Measurements from ENCODE around the gene MAP7D3.

The MAP7D3 gene

DNA sequence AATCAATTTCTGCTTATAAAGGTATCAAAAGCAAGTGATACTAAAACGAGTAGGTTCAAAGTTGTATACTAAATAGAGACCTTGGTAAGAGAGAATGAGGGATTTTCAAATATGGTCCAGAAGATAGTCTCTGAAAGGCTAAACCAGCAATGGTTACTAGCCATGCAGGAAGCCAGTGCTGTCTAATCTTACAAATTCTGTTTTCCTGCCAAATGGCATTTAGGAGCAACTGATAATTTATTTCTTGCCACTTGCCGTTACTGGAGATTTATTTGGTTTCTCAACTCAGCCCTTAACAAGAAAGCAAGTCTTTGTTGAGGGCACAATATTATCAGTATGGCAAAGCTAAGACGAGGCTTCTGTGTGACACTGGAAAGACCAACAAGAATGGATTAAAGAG is 47.2 kb downstream of the MAP7D3 start:
- no peak for DNase-seq

DNA sequence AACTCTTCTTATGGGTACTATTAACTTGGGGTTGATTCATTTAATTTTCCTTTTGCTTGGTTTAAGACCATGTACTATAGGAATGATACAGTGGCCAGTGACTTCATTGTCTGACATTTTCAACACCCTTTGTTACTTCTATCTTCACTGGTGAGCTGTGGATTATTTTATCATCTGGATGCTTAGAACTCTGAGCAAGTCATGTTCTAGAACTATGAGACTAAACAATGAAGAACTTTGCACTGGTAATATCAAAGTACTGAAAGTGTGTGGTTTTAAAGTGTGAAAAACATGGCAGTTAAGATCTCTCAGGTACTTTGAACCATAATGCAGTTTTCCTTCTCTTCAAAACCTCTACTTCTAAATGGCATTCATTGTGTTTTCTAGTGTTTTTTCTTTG is 47.8 kb downstream of the MAP7D3 start:
- no peak for DNase-seq

DNA sequence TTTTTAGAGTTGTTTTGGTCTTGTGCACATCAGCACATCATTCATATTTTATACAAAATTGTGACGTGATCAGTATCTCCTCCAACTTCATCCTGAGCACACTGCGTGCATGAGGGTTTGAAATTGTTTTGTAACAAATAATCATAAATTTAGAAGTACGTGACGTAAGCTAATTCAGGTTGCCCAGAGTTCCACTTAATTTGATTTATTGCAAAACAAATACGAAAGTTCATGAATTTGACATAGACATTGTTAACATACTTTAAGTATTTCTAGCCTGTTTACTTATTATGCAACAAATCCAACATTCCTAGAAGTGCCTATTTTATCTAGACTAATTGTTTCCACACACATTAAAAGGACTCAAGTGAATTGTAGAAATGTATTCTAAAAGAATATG is 48.3 kb downstream of the MAP7D3 start:
- DNase-seq, result no peak

DNA sequence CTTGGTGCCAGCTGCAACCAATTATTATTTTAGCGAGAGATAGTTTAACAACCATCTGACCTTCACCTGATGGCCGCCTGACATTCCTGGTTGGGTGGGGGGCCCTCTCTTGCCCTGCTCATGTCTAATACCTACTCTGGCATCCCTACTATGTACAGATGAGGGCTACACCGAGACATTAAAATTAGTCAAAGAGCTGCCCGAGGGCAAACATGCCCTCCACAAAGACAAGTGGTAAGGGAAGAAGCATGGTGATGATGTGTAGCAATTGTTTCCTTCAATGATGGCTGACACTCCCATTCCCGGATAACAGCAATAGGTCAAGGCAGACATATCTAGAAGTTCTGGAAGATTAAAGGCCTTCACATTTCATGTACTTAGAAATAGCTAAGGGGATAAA is 49.6 kb downstream of the MAP7D3 start:
- no peak for DNase-seq

DNA sequence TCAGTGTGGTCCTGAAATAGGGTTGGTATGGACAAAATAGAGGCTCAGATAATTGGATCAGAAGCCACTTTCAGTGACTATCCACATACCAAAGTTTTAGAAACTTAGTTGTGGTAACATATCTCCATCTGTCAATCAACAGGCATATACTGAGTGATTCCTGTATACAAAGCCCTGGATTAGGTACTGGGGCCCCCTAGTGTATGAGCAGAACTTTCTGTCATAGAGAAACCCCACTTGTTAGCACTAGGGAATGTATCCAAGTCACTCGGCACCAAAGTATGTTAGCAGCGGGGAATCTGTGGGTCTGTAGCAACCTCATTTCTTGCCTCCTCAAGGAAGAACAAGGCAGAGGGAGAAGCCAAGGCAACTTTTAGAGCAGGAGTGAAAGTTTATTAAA is 50.7 kb downstream of the MAP7D3 start:
- DNase-seq, result no peak

DNA sequence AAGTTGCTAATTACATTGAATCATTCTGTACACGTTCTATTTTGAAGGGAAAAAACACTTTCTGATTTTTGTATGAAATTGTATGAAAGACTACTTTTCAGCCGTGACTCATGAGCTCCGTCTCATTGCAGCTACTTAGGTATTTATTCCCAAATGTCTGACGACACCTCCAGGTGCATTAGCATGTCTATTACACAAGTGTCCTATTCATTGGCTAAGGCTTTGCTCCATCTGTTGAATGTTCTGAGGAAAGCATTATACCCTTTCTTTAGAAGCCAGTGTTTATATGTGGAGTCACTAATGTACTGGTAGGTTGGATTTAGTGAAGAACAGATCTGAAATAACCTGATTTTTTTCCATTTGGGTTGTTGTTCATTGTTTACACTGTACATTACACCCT is 51.8 kb downstream of the MAP7D3 start:
- no peak for DNase-seq

DNA sequence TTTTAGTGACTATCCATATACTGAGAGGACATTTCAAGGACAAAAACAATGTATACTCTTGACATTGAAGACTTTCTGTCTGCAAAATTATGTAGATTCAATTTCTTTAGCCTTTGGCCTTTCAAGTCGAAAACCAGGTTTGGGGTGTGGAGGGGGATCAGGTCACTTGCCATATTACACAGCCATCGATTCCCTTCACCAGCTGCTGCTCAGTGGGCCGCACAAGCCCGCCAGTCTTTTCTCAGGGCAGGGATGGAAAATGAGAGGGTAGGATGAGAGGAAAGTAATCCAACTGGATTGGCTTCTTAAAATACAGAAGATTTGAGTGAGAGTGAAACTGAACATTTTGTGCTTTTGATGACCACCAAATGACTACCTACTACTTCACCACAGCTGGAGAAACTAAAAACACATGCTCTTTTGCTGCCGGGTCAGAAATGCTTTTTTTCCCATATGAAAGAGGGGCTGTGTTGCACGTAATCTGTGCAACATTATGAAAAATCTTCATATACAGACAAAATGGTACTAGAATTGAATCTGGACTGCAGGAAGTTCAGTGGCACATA is 52.4 kb downstream of the MAP7D3 start:
- no peak for DNase-seq

DNA sequence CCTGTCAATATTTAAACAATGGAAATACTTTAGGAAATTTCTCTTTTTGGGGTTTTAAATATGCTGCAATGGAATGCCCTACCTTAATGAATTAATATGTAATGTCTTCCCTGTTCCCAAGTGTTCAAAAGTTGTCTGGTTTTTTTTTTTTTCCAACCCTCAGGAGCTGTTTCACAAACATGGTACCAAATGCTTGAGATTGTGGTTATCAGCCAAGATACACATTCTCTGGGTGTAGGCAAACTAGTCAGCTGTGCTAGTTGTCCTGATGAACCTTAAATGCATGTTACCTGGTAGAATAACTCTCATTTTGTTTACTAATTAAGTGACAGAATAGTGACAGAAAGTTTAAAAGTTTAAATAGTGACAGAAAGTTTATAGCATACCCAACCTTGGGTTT is 53.2 kb downstream of the MAP7D3 start:
- no peak for DNase-seq

DNA sequence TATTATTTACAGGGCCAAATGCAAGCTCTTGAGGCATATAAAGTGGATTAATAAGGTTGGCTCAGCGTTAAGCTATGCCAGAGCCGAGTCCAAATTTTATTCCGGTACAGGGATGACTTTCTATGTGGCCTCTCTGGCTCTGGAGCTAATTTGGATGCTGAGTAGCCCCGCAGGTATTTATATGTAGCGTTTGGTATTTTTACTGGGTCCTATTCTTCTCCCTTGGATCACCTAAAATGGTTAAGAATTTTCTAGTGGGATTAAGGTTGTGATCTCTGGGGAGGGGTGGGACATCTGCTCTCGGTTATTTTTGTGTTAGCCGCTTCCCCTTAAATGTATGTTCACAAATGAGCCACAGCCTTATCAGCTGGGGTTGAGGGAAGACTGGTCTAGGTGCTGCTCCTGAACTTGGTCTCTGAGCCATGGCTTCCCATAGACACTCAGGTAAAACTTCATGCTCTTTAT is 54.5 kb downstream of the MAP7D3 start:
- DNase-seq, result no peak

DNA sequence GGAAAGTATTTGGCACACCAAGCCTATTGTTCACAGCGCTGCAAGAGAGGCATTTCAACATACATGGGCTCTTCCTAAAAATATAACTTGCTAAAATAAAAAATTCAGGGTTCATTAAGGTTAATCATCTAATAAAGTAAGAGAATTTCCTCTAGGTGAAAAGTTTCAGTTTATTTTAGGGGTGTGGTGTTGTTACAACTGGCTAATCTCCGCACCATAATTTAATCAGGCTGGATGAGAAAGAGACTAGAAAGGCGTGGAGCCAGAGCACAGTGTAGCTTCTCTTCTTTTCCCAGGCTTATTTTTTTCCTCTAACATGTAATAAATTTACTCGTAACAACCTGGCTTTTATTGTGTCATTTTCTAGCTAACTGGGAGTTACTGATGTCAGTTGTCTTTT is 56.0 kb downstream of the MAP7D3 start:
- no peak for DNase-seq

DNA sequence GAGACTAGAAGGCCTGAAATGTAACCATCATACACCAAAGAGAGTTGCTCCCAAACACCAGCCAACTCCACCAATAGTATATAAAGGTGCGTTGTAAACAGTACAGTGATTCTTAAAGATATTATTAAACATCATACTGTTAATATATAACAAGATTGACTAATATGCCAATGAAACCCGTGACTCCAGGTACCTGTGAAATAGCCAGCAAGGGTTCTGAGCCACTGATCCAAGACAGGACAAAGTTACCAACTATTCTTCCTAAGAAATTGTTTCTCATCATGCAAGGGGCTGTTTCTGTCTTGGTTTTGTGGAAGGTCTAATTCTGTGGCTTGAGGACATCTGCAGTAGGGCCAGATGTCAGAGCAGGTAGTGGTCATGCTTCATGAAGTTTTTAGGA is 56.7 kb downstream of the MAP7D3 start:
- DNase-seq, result no peak

DNA sequence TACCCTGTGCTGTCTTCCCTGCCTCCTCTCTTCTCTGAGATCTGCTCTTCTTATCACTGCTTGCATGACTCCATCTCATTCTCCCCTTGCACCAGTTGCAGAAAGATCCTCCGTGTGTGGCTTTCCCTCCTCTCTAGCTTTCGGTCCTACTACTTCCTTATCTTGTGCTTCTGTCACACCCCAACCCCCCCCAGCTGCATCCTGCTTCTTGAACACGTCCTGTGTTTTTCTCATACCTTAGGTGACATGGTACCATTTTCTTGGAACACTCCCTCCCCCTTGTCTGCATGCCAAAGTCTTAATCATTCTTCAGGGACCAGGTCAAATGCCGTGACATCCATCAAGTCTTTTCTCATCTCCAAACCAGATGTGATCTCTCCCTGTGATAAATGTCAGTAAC is 57.4 kb downstream of the MAP7D3 start:
- no peak for DNase-seq

DNA sequence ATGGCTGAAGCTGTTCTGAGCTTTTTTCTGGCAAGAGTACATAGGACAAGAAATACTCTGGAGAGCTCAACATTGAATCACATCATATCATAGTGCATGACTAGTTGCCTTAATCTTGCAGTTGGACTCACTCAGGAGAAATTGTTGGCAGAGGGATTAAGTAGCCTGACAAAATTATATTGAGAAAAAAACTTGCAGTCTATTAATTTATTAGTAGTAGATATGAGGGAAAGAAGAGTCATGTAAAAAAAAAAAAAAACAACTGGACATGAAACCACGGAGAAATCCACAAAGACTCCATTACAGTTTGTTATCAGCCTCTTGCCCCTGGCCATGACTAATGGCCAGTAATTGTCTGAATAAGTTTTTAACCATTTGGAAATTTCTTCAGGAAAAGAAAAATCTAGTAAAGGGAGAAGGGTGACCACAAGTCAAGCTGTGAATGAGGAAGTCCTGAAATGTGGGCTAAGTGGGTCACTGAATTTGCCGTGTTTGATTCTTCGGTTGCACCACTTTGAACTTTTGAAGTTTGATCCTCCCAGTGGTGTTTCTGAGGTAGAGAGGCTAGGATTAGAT is 58.3 kb downstream of the MAP7D3 start:
- no peak for DNase-seq

DNA sequence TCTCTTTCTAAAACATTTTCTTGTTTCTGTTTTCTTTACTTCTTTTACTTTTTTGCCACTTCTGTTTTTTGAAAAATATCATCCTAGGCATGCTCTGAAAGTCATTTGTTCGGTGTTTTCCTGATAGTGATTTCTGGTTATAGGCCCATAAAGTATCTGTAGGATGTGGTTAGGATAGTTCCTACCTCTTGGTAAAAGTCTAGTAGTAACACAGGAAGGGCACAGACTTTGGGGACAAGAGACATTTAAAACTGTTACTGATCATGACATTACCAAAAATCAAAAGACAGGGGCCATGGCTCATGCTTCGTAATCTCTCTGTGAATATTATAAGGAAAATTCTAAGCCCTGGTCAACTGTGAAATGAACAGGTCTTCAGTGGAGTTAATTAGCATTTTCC is 59.1 kb downstream of the MAP7D3 start:
- no peak for DNase-seq

DNA sequence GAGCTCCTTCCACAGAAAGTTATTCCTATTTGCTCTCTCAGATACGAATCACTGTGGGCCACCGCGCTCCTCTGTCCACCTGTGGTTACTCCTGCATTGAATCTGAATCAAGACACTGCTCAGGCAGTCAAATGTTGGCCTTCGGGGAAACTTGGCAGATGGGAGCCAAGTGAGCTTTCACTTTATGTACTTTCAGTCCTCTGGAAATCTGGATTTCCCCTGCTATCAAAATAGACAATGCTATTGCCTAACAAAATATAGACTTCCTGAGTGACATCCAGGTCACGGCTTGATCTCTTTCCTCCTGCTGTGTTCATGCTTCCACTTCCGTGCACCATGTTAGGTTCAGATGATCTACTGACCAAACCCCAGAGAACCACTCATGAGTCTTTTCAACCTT is 60.0 kb downstream of the MAP7D3 start:
- no peak for DNase-seq

DNA sequence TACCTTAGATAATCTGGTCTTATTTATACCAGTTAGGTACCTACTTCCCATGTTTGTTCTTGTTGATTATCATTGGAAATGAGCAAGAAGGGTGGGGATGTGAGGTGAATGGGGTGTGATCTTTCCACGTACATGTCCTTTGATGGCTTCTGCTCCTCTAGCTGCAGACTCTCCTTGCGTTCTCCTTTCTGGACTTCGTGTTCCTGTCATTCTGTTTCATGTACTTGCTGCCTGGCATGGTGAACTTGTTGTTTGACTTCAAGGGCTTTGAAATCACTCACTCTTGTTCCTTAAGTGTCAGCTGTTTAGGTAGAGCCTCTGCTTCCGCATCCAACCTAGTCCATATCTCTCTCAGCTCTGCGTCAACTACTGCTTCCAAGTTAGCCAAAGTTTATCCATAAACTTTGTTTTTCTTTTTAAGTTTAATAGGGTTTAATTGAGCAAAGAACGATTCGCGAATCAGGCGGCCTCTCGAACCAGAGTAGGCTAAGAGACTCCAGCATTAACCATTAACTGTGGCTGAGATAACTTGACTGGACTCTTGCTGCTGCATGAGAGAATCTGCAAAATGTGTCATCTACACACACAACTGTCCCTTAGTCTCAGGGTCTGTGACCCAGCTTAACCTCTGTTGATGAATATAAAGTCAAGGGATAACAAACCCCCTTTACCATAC is 61.0 kb downstream of the MAP7D3 start:
- no peak for DNase-seq

DNA sequence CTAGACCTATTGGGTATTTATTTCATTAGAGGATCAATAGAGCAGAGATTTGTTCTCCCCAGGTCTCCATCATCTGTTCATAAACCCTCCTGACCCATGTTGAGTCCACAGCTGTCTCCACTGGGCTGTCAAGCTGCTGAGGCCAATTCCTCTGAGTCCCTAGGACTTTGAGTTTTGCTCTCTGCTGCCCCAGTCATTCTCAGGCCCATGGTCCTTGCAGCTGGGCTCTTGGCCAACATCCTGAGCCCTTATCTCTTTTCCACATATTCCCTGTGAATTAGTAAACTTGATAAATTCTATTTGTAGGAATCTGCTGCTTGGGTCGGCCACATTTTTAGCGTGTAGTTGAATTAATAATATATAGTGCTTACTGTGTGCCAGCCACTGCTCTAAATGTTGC is 62.0 kb downstream of the MAP7D3 start:
- DNase-seq, result no peak

DNA sequence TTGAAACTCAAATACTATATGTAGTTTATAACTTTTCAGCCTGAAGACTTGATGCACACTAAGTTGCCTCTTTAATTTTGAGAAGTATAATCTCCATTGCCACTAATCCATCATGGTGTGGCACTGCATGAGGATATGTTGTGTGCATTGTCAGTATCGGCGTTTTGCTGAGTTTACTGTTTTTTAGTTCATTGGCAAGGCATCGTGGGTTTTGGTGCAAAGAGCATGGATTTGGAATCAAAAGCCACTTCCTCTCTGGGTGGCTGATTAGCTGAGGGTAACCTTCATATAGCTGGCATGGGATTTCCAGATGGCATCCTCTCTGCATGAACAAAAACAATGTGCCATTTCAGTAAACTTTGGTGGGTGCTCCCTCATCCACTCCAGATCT is 65.2 kb downstream of the MAP7D3 start:
- DNase-seq, result no peak

DNA sequence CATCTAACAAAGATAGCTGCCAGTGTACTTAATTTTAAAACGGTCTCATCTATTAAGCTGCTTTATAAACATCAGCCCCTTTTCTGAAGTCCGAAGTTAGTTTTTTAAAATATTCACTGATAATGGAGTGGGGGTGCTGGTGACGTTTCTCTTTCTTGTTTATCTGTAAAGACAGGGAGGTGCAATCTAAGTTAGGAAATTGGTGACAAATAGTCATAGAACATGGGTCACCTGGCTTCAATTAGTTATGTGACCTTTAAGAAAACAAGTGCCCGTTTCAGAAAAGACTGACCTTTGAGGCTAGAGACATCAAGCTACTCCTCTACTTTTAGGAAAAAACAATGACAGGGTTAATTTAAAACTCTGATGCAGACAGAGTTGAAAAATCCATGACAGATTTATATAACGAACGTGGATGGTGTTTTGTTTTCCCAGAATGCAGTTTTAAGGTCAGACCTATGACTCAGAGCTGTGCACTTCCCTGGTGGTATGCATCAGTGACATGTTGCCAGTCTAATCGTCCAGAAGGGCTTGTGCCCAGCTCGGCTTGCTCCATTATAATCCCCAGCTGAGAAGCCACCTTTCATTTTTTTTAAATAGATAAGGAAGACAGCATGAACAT is 65.7 kb downstream of the MAP7D3 start:
- DNase-seq, result no peak

DNA sequence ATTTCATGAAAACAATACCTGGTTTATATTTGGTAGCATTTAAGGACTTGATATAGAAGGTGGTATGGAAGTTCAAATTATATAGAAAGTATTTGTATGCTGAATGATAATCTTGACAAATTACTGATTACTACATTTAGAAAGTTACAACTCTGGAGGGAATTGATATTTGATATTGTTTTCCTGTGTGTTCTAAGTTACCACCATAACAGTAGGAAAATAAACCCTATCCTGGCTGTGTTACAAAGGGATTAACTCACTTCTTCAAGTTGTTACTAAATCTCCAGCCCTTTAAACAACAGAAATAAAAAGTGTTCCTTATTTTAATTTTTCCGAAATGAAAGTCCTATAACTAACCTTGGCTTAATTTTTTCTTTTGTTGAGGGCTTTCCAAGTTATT is 67.3 kb downstream of the MAP7D3 start:
- no peak for DNase-seq

DNA sequence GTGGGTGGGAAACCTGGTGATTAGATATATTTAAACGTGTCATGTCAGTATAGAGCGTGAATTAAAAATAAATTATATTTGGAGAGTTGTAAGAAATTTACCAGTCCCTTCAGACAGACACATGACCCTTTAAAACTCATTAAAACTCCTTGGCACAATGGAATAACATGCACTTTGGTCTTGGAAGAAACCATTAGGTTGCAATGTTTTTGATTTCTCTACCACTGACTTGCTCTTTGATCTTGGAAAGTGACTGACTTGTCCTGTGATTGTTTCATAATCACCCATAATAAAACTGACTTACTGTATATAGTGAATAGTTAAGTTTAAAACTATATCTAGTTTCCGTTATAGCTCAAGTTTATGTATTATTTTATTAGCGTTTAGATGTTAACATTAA is 68.0 kb downstream of the MAP7D3 start:
- no peak for DNase-seq

DNA sequence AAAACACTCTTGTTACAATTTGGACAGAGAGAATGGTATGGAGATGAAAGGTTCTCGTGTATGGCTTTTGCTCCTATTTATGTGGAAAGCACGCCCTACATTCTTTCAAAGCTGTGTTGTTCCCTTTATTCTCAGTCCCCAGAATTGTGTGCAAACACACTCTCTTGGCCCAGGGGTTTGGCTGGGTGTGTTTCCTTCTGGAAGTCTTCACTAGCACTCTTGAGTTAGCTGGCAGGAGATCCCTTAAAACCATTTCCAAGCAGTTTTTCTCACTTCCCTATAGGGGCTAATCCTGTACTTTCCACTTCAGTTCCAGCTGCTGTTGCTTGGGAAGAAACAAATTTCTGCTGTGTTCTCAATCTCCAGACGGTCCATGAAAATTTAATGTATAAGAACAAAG is 68.8 kb downstream of the MAP7D3 start:
- DNase-seq, result no peak

DNA sequence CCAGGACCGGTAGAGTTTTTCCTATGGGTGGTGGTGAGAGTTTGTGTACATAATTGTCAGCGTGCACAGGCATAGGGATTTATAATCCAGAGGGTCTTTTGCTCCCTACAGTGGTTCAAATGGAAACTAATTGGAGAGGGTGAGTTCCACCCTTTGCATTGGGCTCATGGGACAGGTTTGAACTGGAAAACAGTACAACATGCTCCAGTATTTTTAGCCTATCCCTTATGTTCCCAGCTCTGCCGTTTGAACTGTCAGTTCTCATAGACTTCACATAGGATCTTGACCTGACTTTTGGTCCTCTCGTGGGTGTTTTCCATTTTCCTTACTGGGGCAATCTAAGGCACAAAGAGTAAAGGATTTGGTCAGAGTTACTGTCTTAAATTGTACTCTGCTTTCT is 72.1 kb downstream of the MAP7D3 start:
- DNase-seq, result no peak

DNA sequence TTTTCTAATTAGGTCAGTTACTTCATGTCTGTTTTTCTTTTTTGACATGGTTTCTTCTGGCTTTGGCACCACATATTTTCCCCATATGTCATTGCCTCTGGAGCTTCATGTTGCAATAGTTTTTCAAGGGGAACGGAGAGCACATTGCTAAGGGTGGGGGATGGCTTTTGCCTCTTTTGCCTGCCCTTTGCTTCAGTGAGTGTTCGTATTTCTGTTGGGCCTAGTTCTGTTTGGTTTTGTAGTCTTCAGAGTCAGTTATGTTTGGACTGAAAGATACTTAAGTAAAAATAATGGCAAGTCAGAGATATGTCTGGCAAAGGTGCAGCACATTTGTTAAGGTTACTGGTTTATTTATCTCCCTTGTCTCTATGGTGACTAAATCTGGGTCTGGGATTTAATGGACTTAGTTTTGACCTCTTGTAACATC is 74.8 kb downstream of the MAP7D3 start:
- no peak for DNase-seq

DNA sequence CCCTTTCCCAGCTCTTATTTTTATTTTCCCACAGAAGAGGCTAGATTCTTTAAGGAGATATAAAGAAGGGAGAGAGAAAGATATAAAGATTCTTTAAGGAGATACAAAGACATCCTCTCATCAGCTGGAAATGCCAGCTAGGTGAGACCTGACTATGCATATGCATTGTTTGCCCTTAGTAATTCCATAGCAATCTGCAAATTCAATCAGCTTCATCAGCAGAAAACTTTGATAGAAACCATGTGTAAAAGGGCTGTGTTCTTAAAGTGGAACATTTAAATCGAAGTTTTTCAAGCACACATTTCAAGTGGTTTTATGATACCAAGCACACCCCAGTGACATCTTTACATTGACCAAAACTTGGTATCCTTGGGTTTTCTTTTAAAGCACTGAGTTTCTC is 79.8 kb downstream of the MAP7D3 start:
- DNase-seq, result no peak

All from KG1 (cell line).